Upper lobe of left lung (tissue), 6 donors: Measurements from ENCODE around the gene OBSCN. TPM values are rescaled to one million over a fixed set of nuclear protein-coding genes. Genes with fewer than 3 reads are reported as not detected.
"Not testable (repeated sequence)": the region's sequence is repeated elsewhere in the genome, so short reads cannot be mapped to it uniquely, and the experiment has no call there.

ENCODE experiments used
- ATAC-seq, 2 donors: fragments of 200-7000 bp; cut with Tn5 transposase; one replicate each; pipeline ENCODE4 v1.9.1; 2022; ENCODE audit warnings: mild to moderate bottlenecking in 2 of 2, moderate library complexity in 2 of 2; ENCODE audit not compliant: low FRiP score in 2 of 2
- DNase-seq, 2 donors: peaks; one replicate each; pipeline ENCODE4 v3.0.0-alpha.2; 2019 to 2020
- H3K27ac ChIP-seq, 4 donors: fragments of 200-600 bp; sonication (generic); one replicate each; pipeline ENCODE4 v1.5.1; 2016 to 2019
- H3K27me3 ChIP-seq, 4 donors: fragments of 200-600 bp; sonication (generic); one replicate each; pipeline ENCODE4 v1.5.1; 2017 to 2019
- H3K36me3 ChIP-seq, 4 donors: fragments of 200-600 bp; sonication (generic); one replicate each; pipeline ENCODE4 v1.5.1; 2016 to 2019
- H3K4me1 ChIP-seq, 4 donors: fragments of 200-600 bp; sonication (generic); one replicate each; pipeline ENCODE4 v1.5.1; 2018 to 2019
- H3K4me3 ChIP-seq, 4 donors: fragments of 200-600 bp; sonication (generic); one replicate each; pipeline ENCODE4 v1.5.1; 2017 to 2019; ENCODE audit warnings: mild to moderate bottlenecking in 2 of 4, moderate library complexity in 1 of 4
- H3K9me3 ChIP-seq, 4 donors: fragments of 200-600 bp; sonication (generic); one replicate each; pipeline ENCODE4 v1.5.1; 2018 to 2019
- CTCF ChIP-seq, 6 experiments: fragments of 450-650 bp in 4 of 6; fragments of 200-600 bp in 2 of 6; sonication (generic) in 2 of 6; IDR thresholded peaks; one replicate each; pipeline ENCODE4 v1.5.1; 2016 to 2019; ENCODE audit warnings: antibody characterized with exemption in 6 of 6
- EP300 ChIP-seq, 4 donors: sonication (generic); formaldehyde crosslinking; IDR thresholded peaks; one replicate each; pipeline ENCODE4 v1.5.1; 2017; ENCODE audit warnings: antibody characterized with exemption in 4 of 4, control low read depth in 2 of 4
- POLR2A ChIP-seq, 4 donors: fragments of 450-650 bp; IDR thresholded peaks; one replicate each; pipeline ENCODE4 v1.5.1; 2016 to 2017; ENCODE audit warnings: antibody characterized with exemption in 4 of 4, mild to moderate bottlenecking in 2 of 4
- POLR2AphosphoS5 ChIP-seq, 2 donors: sonication (generic); formaldehyde crosslinking; IDR thresholded peaks; one replicate each; pipeline ENCODE4 v1.5.1; 2017; ENCODE audit warnings: antibody characterized with exemption in 2 of 2
- WGBS, 2 donors: methylation state at CpG; one replicate each; pipeline ENCODE4 v1.1.5; 2017 to 2018; 5-methylcytosine and 5-hydroxymethylcytosine counted together
- total RNA-seq, 6 donors: library from RNA; depleted of rRNA in 4 of 6; stranded (reverse); fragments of >200 nt in 4 of 6; gene quantifications; one replicate each; pipeline versions ENCODE4 v1.1.0 to v1.2.1, GENCODE V29; 2016 to 2021
- donor health status: DM: no; HTN: no; CAD: no; lungs with moderate emphysema.
- donor health status: DM: no; HTN: yes; CAD: no; lungs with severe emphysema.

OBSCN gene
- total RNA-seq, 6 donors from 2014 or later = 15.7 to 160 (median 47.0) TPM

GRCh38 chr1:228267962-228268880 lies 60.4 kb downstream of the OBSCN start:
- DNase-seq (peak in 1 of 2 donors; percentile 61), ATAC-seq (peak; percentile 39 to 55)

GRCh38 chr1:228268881-228269265 lies 61.0 kb downstream of the OBSCN start:
- TF ChIP-seq POLR2AphosphoS5 (IDR thresholded peaks at IDR 0.05) (no peak), POLR2A (IDR thresholded peaks at IDR 0.05) (no peak)
- 87 to 90% methylated on average over 8 of the region's 8 CpGs for WGBS, 2 donors
- H3K4me1 ChIP-seq = no peaks in the 10 kb centered on the region
- DNase-seq (no peak), ATAC-seq (no peak)
- no peaks in the 10 kb centered on the region for H3K27me3 ChIP-seq
- H3K4me3 ChIP-seq = no peak overlapping the region
- H3K9me3 ChIP-seq = no peaks in the 10 kb centered on the region
- H3K36me3 ChIP-seq = peaks cover 0 to 5% (median 2%) of the 10 kb centered on the region in 4 donors
- H3K27ac ChIP-seq = no peak overlapping the region

More at GRCh38 chr1:228267962-228268880, 60.4 kb downstream of the OBSCN start:
- 95 to 96% methylated on average over 18 to 21 of the region's 22 CpGs for WGBS, 2 donors
- H3K36me3 ChIP-seq = peaks cover 0 to 5% (median 4%) of the 10 kb centered on the region in 4 donors
- no peak overlapping the region for H3K27ac ChIP-seq
- H3K4me1 ChIP-seq = no peaks in the 10 kb centered on the region
- no peak overlapping the region for H3K4me3 ChIP-seq
- no peaks in the 10 kb centered on the region for H3K9me3 ChIP-seq
- TF ChIP-seq EP300 (IDR thresholded peaks at IDR 0.05) (no peak), POLR2A (IDR thresholded peaks at IDR 0.05) (no peak), POLR2AphosphoS5 (IDR thresholded peaks at IDR 0.05) (no peak), CTCF (IDR thresholded peaks at IDR 0.05) (no peak)
- H3K27me3 ChIP-seq = no peaks in the 10 kb centered on the region

GRCh38 chr1:228269431-228269830 lies 61.6 kb downstream of the OBSCN start:
- DNase-seq = peak in 1 of 2 donors; percentile 44
- ATAC-seq, H3K9me3 ChIP-seq, H3K27ac ChIP-seq, H3K27me3 ChIP-seq, H3K4me3 ChIP-seq, H3K4me1 ChIP-seq, H3K36me3 ChIP-seq: not testable (repeated sequence)
- 96 to 97% methylated on average over 13 to 17 of the region's 17 CpGs for WGBS, 2 donors

- Histone ChIP-seq H3K27me3 (no peaks in the 10 kb centered on the region), H3K4me3 (no peak overlapping the region), H3K9me3 (no peaks in the 10 kb centered on the region), H3K27ac (no peak overlapping the region), H3K4me1 (peaks cover under 1 to 4% (median 3%) of the 10 kb centered on the region in 4 donors), H3K36me3 (peaks cover 0 to 7% (median 2%) of the 10 kb centered on the region in 4 donors)
- no peak for TF ChIP-seq POLR2AphosphoS5 (IDR thresholded peaks at IDR 0.05)
- no peak for TF ChIP-seq EP300 (IDR thresholded peaks at IDR 0.05)
- TF ChIP-seq CTCF (IDR thresholded peaks at IDR 0.05) = no peak
- TF ChIP-seq POLR2A (IDR thresholded peaks at IDR 0.05) = no peak
- no peak for DNase-seq
- ATAC-seq = no peak
- WGBS, 2 donors = 43 to 79% methylated on average over 1 of the region's 1 CpG
These were observed 62.2 kb downstream of the OBSCN start for GRCh38 chr1:228270032-228270431.

- H3K27me3 ChIP-seq = no peaks in the 10 kb centered on the region
- no peak overlapping the region for H3K4me3 ChIP-seq
- ATAC-seq (no peak), DNase-seq (peak in 1 of 2 donors; percentile 58)
- no peak for TF ChIP-seq POLR2AphosphoS5 (IDR thresholded peaks at IDR 0.05)
- TF ChIP-seq EP300 (IDR thresholded peaks at IDR 0.05) = no peak
- no peak for TF ChIP-seq CTCF (IDR thresholded peaks at IDR 0.05)
- no peak for TF ChIP-seq POLR2A (IDR thresholded peaks at IDR 0.05)
- H3K9me3 ChIP-seq = no peaks in the 10 kb centered on the region
- H3K36me3 ChIP-seq = peaks cover 0 to 7% (median 2%) of the 10 kb centered on the region in 4 donors
- peaks cover 4 to 18% (median 14%) of the 10 kb centered on the region in 4 donors for H3K4me1 ChIP-seq
- WGBS, 2 donors = 96% methylated on average over 12 to 19 of the region's 19 CpGs
- no peak overlapping the region for H3K27ac ChIP-seq
These were observed 63.9 kb downstream of the OBSCN start for GRCh38 chr1:228271701-228272251.
